SK-N-SH (cell line): ENCODE results near the gene SCARF2. TPM values are rescaled to one million over a fixed set of nuclear protein-coding genes. Genes with fewer than 3 reads are reported as not detected.

Experiments used
- CTCF ChIA-PET: fragments of 300-600, 350-600 bp; formaldehyde crosslinking; extraction: SDS; loops from one replicate; lab custom pipeline; 2021; lab: Yijun Ruan, JAX
- POLR2A ChIA-PET: fragments of 350-600 bp; sonication (Branson Sonifier 250); formaldehyde crosslinking; extraction: SDS; loops from one replicate; lab custom pipeline; 2020; ENCODE audit warnings: antibody characterized with exemption, inconsistent platforms; lab: Yijun Ruan, JAX
- DNase-seq: peaks from one replicate; pipeline ENCODE4 v3.0.0; 2012
- H2AFZ ChIP-seq: fragments of 200-600 bp; sonication (generic); 2 replicates; pipeline ENCODE4 v1.8.1; 2016; ENCODE audit warnings: antibody characterized with exemption, mild to moderate bottlenecking, low read depth
- H3F3A ChIP-seq: fragments of 200-600 bp; sonication (generic); replicated peaks from 2 replicates; pipeline ENCODE3; 2016; ENCODE audit warnings: antibody characterized with exemption, mild to moderate bottlenecking; ENCODE audit not compliant: insufficient read depth
- H3K27ac ChIP-seq, 2 experiments: fragments of 200-500 bp in 1 of 2; fragments of 200-600 bp in 1 of 2; sonication (Bioruptor generic) in 1 of 2; sonication (generic), shearing (Covaris generic) in 1 of 2; 2 replicates each; pipeline versions ENCODE4 v1.5.1 to v1.6.1; 2014 to 2016; ENCODE audit warnings: low read depth in 2 of 2, inconsistent platforms in 1 of 2, low read length in 1 of 2, mild to moderate bottlenecking in 1 of 2, mixed read lengths in 1 of 2
- H3K27me3 ChIP-seq: fragments of 200-600 bp; sonication (generic), shearing (Covaris generic); 2 replicates; pipeline ENCODE4 v1.6.1; 2016; ENCODE audit warnings: mixed run types; ENCODE audit not compliant: insufficient read depth
- H3K36me3 ChIP-seq, 2 experiments: fragments of 200-500 bp in 1 of 2; fragments of 200-600 bp in 1 of 2; sonication (Bioruptor generic) in 1 of 2; sonication (generic) in 1 of 2; replicated peaks in 1 of 2; 2 replicates each; pipeline versions ENCODE3 to v1.5.1; 2014 to 2016; ENCODE audit warnings: low read length in 1 of 2, mild to moderate bottlenecking in 1 of 2; ENCODE audit not compliant: insufficient read depth in 2 of 2, control insufficient read depth in 1 of 2
- H3K4me1 ChIP-seq, 2 experiments: fragments of 200-500 bp in 1 of 2; fragments of 200-600 bp in 1 of 2; sonication (Bioruptor generic) in 1 of 2; sonication (generic), shearing (Covaris generic) in 1 of 2; 2 replicates each; pipeline versions ENCODE4 v1.5.1 to v1.6.1; 2014 to 2016; ENCODE audit warnings: low read depth in 1 of 2, low read length in 1 of 2, mixed run types in 1 of 2; ENCODE audit not compliant: insufficient read depth in 2 of 2, control insufficient read depth in 1 of 2
- H3K4me2 ChIP-seq: fragments of 200-600 bp; sonication (generic), shearing (Covaris generic); 2 replicates; pipeline ENCODE4 v1.6.1; 2017; ENCODE audit warnings: mixed run types
- H3K4me3 ChIP-seq, 2 experiments: fragments of 200-500 bp in 1 of 2; fragments of 200-600 bp in 1 of 2; sonication (Bioruptor generic) in 1 of 2; sonication (generic), shearing (Covaris generic) in 1 of 2; 2 replicates each; pipeline versions ENCODE4 v1.5.1 to v1.8.1; 2014 to 2016; ENCODE audit warnings: low read depth in 2 of 2, inconsistent platforms in 1 of 2, low read length in 1 of 2, mild to moderate bottlenecking in 1 of 2, mixed read lengths in 1 of 2, moderate library complexity in 1 of 2
- H3K79me2 ChIP-seq: fragments of 200-600 bp; sonication (generic); 2 replicates; pipeline ENCODE4 v1.8.1; 2017; ENCODE audit warnings: mild to moderate bottlenecking; ENCODE audit not compliant: insufficient read depth
- H3K9ac ChIP-seq: fragments of 200-600 bp; sonication (generic); 2 replicates; pipeline ENCODE4 v1.6.1; 2017; ENCODE audit warnings: mixed run types
- H3K9me2 ChIP-seq: fragments of 200-600 bp; sonication (generic); 2 replicates; pipeline ENCODE4 v1.6.1; 2017; ENCODE audit warnings: mixed run types
- H3K9me3 ChIP-seq: fragments of 200-600 bp; sonication (generic); 2 replicates; pipeline ENCODE4 v1.6.1; 2017; ENCODE audit warnings: mixed run types, mild to moderate bottlenecking, moderate library complexity
- H4K20me1 ChIP-seq: fragments of 200-600 bp; sonication (generic); 2 replicates; pipeline ENCODE4 v1.6.1; 2017; ENCODE audit warnings: mild to moderate bottlenecking, mixed run types; ENCODE audit not compliant: insufficient read depth
- ELF1 ChIP-seq: IDR thresholded peaks from 2 replicates; pipeline ENCODE4 v1.4.0; 2012
- EP300 ChIP-seq, 2 experiments: IDR thresholded peaks; 2 replicates each; pipeline versions ENCODE4 v1.4.0 to v1.6.1; 2012; ENCODE audit warnings: borderline replicate concordance in 1 of 2, low read depth in 1 of 2, low read length in 1 of 2
- EZH2phosphoT487 ChIP-seq: fragments of 200-600 bp; sonication (generic); IDR thresholded peaks from 2 replicates; pipeline ENCODE4 v1.6.1; 2017; ENCODE audit warnings: low read depth, mixed run types, mild to moderate bottlenecking, antibody characterized with exemption, moderate library complexity, borderline replicate concordance
- FOXM1 ChIP-seq: IDR thresholded peaks from 2 replicates; pipeline ENCODE4 v1.4.0; 2012; ENCODE audit warnings: low read depth, mild to moderate bottlenecking
- GABPA ChIP-seq: IDR thresholded peaks from 2 replicates; pipeline ENCODE4 v1.4.0; 2012; ENCODE audit warnings: low read depth, mild to moderate bottlenecking
- MEF2A ChIP-seq: IDR thresholded peaks from 2 replicates; pipeline ENCODE4 v1.4.0; 2012; ENCODE audit warnings: low read depth, borderline replicate concordance
- MXI1 ChIP-seq: IDR thresholded peaks from 2 replicates; pipeline ENCODE4 v1.6.1; 2012; ENCODE audit warnings: mild to moderate bottlenecking, low read depth, low read length, improper control_type of control experiment
- NFIC ChIP-seq: IDR thresholded peaks from 2 replicates; pipeline ENCODE4 v1.4.0; 2012; ENCODE audit warnings: borderline replicate concordance
- NRF1 ChIP-seq: IDR thresholded peaks from 2 replicates; pipeline ENCODE4 v1.6.1; 2012; ENCODE audit warnings: low read depth, mild to moderate bottlenecking, low read length
- RAD21 ChIP-seq: IDR thresholded peaks from 2 replicates; pipeline ENCODE4 v1.6.1; 2012; ENCODE audit warnings: mild to moderate bottlenecking, low read length
- RXRA ChIP-seq: IDR thresholded peaks from 2 replicates; pipeline ENCODE4 v1.4.0; 2012; ENCODE audit warnings: low read depth, mild to moderate bottlenecking, borderline replicate concordance
- SMC3 ChIP-seq: IDR thresholded peaks from 2 replicates; pipeline ENCODE4 v1.6.1; 2012; ENCODE audit warnings: low read depth, low read length, improper control_type of control experiment
- TAF1 ChIP-seq: IDR thresholded peaks from 2 replicates; pipeline ENCODE4 v1.6.1; 2012; ENCODE audit warnings: low read depth, mild to moderate bottlenecking, low read length, moderate library complexity, borderline replicate concordance
- TCF12 ChIP-seq: IDR thresholded peaks from 2 replicates; pipeline ENCODE4 v1.4.0; 2012
- TEAD4 ChIP-seq: IDR thresholded peaks from 2 replicates; pipeline ENCODE4 v1.4.0; 2012; ENCODE audit warnings: mild to moderate bottlenecking, borderline replicate concordance; ENCODE audit not compliant: insufficient read depth
- YY1 ChIP-seq: IDR thresholded peaks from 2 replicates; pipeline ENCODE4 v1.4.0; 2012; ENCODE audit warnings: low read depth, mild to moderate bottlenecking
- WGBS: methylation state at CpG from one replicate; pipeline ENCODE4 v1.1.6; 2017; ENCODE audit warnings: low lambda C conversion rate; 5-methylcytosine and 5-hydroxymethylcytosine counted together
- polyA plus RNA-seq, 3 experiments: library from polyadenylated mRNA; depleted of rRNA; stranded (reverse); fragments of >200 nt; gene quantifications; 2 replicates each; pipeline ENCODE4 v1.2.3, GENCODE V29; 2012
- TF ChIP-seq, protein P1 (sequence below): fragments of 150-350 bp; IDR thresholded peaks from 2 replicates; pipeline ENCODE4 v1.6.1; 2017; ENCODE audit warnings: antibody characterized with exemption, low read length, low read depth, borderline replicate concordance
- TF ChIP-seq, protein P2 (sequence below): IDR thresholded peaks from 2 replicates; pipeline ENCODE4 v1.4.0; 2012; ENCODE audit warnings: low read depth, borderline replicate concordance
- TF ChIP-seq, protein P3 (sequence below): IDR thresholded peaks from 2 replicates; pipeline ENCODE4 v1.4.0; 2012; ENCODE audit warnings: low read depth
- TF ChIP-seq, protein P4 (sequence below): fragments of 200-600 bp; sonication (generic); IDR thresholded peaks from 2 replicates; pipeline ENCODE4 v1.6.1; 2017; ENCODE audit warnings: antibody characterized with exemption, mild to moderate bottlenecking, moderate library complexity

SCARF2 gene
- polyA plus RNA-seq, 1 of the 3 experiments (the other 2 are of a cell fraction), result 49.0 TPM

DNA sequence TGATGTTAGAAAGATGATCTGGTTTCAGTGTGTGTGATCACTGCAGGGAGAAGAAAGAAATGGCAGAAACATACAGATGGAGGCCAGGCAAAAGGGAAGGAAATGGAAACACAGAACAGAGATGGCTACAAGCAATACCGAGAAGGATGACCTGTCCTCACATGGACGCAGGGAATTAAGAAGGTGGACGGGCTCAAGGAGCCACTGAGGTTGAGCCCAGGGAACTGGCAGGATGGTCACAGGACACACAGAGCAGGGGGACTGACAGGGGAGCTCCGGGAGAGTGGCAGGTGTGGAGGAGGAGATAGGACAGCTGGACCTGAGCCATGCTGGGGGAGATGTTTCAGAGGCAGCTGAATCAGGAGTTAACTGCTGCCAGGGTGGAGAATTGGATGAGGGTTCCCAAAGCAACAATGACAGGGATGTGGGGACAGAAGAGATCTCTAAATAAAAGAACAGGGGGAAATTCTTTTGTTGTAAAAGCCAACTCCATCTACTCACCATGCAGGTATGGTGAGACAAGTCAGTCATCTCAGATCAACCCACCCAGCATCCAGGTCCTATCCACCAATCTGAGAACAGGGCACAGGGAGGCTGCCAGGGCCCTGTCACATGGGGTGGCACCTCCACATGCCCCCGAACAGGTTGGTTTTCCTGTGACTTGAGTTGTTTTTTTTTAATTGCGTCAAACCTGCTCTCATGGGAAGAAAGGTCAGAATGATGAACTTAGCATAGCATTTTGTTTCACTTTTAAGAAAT is 31.7 kb upstream of the SCARF2 start:
- H3K4me3 ChIP-seq, result no peak overlapping the region
- 93% methylated on average over 6 of the region's 6 CpGs for WGBS
- CTCF ChIA-PET, result interaction anchor here (2.6 kb wide), 1 partner anchor 13 kb away, joined by 12 read pairs; no protein-coding TSS in a partner anchor

DNA sequence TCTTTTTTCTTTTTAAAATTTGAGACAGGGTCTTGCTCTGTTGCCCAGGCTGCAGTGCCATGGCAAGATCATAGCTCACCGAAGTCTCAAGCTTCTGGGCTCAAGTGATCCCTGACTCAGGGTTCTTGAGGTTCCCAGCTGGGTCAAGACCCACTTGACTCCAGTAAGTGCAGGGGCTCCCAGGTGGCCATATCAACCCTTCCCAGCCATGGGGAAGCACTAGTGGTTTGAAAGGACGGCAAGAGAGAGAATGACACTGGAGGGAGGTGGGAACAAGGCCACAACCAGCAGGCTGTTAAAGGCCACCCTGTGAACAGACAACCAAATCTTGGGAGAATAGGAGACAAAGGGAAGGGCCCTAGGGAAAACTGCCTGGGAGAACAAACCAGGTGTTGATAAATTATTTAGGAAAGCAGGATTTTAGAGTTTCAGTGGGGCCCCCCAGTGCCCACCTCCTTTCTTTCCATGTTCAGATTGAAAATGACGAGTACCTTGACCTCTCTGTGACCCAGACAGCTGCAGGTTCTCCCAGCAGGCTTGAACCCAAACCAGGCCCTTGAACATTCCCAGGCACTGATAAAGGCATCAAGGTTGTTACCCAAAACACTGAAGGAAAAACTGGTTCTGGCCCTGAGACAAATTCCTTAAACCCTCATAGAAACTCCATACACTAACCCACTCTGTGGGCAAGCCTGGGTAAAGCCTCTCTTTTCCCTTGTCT is 29.2 kb upstream of the SCARF2 start:
- peaks cover 0 to 5% of the 10 kb centered on the region in 2 experiments; a peak in 1 of 4 replicates for H3K4me1 ChIP-seq
- H3F3A ChIP-seq, result no peaks in the 10 kb centered on the region
- H3K36me3 ChIP-seq, result peaks cover 12 to 31% of the 10 kb centered on the region in 2 experiments
- H3K9me2 ChIP-seq, result no peaks in the 10 kb centered on the region
- CTCF ChIA-PET, result no interaction called here
- H3K9ac ChIP-seq, result no peak overlapping the region
- H3K27me3 ChIP-seq, result no peaks in the 10 kb centered on the region
- WGBS, result 98% methylated on average over 3 of the region's 3 CpGs
- H2AFZ ChIP-seq, result no peak overlapping the region
- no peak overlapping the region for H3K4me2 ChIP-seq
- no peak for DNase-seq
- POLR2A ChIA-PET, result no interaction called here
- no peaks in the 10 kb centered on the region for H3K9me3 ChIP-seq
- H3K27ac ChIP-seq, result no peak overlapping the region
- no peak overlapping the region for H3K4me3 ChIP-seq
- H4K20me1 ChIP-seq, result no peaks in the 10 kb centered on the region
- H3K79me2 ChIP-seq, result no peaks in the 10 kb centered on the region
- TF ChIP-seq NFIC (no peak), YY1 (no peak), MEF2A (no peak), NRF1 (no peak), SMC3 (no peak), TAF1 (no peak), ELF1 (no peak), TEAD4 (no peak), RXRA (no peak), EP300 (IDR thresholded peaks at IDR 0.05; ENCODE audit: borderline replicate concordance in 1 of 2, low read depth in 1 of 2, low read length in 1 of 2) (no peak)
- TF ChIP-seq, protein P1, sequence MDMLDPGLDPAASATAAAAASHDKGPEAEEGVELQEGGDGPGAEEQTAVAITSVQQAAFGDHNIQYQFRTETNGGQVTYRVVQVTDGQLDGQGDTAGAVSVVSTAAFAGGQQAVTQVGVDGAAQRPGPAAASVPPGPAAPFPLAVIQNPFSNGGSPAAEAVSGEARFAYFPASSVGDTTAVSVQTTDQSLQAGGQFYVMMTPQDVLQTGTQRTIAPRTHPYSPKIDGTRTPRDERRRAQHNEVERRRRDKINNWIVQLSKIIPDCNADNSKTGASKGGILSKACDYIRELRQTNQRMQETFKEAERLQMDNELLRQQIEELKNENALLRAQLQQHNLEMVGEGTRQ, result no peak
- TF ChIP-seq, protein P2, sequence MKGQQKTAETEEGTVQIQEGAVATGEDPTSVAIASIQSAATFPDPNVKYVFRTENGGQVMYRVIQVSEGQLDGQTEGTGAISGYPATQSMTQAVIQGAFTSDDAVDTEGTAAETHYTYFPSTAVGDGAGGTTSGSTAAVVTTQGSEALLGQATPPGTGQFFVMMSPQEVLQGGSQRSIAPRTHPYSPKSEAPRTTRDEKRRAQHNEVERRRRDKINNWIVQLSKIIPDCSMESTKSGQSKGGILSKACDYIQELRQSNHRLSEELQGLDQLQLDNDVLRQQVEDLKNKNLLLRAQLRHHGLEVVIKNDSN, result no peak

More for the DNA sequence above, 31.7 kb upstream of the SCARF2 start:
- DNase-seq, result no peak
- H3K36me3 ChIP-seq, result peaks cover 6 to 22% of the 10 kb centered on the region in 2 experiments
- H3K4me2 ChIP-seq, result no peak overlapping the region
- H3K9me2 ChIP-seq, result no peaks in the 10 kb centered on the region
- no peaks in the 10 kb centered on the region for H4K20me1 ChIP-seq
- no peaks in the 10 kb centered on the region for H3K79me2 ChIP-seq
- peaks cover 0 to 5% of the 10 kb centered on the region in 2 experiments; a peak in 1 of 4 replicates for H3K4me1 ChIP-seq
- H2AFZ ChIP-seq, result no peak overlapping the region
- H3K27me3 ChIP-seq, result no peaks in the 10 kb centered on the region
- H3K9me3 ChIP-seq, result no peaks in the 10 kb centered on the region
- no peaks in the 10 kb centered on the region for H3F3A ChIP-seq
- POLR2A ChIA-PET, result no interaction called here
- no peak overlapping the region for H3K9ac ChIP-seq
- TF ChIP-seq MXI1 (no peak), GABPA (no peak), FOXM1 (no peak), TCF12 (no peak), RAD21 (no peak), EZH2phosphoT487 (no peak), NRF1 (no peak)
- TF ChIP-seq, protein P2, result no peak
- TF ChIP-seq, protein P3, sequence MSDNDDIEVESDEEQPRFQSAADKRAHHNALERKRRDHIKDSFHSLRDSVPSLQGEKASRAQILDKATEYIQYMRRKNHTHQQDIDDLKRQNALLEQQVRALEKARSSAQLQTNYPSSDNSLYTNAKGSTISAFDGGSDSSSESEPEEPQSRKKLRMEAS, result no peak
- TF ChIP-seq, protein P4, sequence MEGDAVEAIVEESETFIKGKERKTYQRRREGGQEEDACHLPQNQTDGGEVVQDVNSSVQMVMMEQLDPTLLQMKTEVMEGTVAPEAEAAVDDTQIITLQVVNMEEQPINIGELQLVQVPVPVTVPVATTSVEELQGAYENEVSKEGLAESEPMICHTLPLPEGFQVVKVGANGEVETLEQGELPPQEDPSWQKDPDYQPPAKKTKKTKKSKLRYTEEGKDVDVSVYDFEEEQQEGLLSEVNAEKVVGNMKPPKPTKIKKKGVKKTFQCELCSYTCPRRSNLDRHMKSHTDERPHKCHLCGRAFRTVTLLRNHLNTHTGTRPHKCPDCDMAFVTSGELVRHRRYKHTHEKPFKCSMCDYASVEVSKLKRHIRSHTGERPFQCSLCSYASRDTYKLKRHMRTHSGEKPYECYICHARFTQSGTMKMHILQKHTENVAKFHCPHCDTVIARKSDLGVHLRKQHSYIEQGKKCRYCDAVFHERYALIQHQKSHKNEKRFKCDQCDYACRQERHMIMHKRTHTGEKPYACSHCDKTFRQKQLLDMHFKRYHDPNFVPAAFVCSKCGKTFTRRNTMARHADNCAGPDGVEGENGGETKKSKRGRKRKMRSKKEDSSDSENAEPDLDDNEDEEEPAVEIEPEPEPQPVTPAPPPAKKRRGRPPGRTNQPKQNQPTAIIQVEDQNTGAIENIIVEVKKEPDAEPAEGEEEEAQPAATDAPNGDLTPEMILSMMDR, result no peak
- no peak overlapping the region; a peak in 1 of 4 replicates for H3K27ac ChIP-seq
